Measurements from ENCODE around the gene CRADD.

CRADD gene

GRCh38 chr12:93782853-93783252 is 105.7 kb downstream of the CRADD start:
- H3K27ac ChIP-seq, result peak overlapping the region; percentile 82; the same call in 1 of the 2 replicates
- no peak for TF ChIP-seq CTCF (conservative IDR thresholded peaks at IDR 0.05)

GRCh38 chr12:93783832-93784231 is 106.7 kb downstream of the CRADD start:
- no peak for TF ChIP-seq CTCF (conservative IDR thresholded peaks at IDR 0.05)
- H3K27ac ChIP-seq, result peak overlapping the region; percentile 82

- no peak for TF ChIP-seq CTCF (conservative IDR thresholded peaks at IDR 0.05)
- peak overlapping the region; percentile 82 for H3K27ac ChIP-seq
Measured at GRCh38 chr12:93784339-93785086, 107.3 kb downstream of the CRADD start.

GRCh38 chr12:93785249-93786010 is 108.3 kb downstream of the CRADD start:
- H3K27ac ChIP-seq, result peak overlapping the region; percentile 82
- no peak for TF ChIP-seq CTCF (conservative IDR thresholded peaks at IDR 0.05)

GRCh38 chr12:93786656-93787397 is 109.7 kb downstream of the CRADD start:
- no peak for TF ChIP-seq CTCF (conservative IDR thresholded peaks at IDR 0.05)
- H3K27ac ChIP-seq, result no peak overlapping the region

GRCh38 chr12:93788853-93789252 is 111.7 kb downstream of the CRADD start:
- no peak for TF ChIP-seq CTCF (conservative IDR thresholded peaks at IDR 0.05)
- H3K27ac ChIP-seq, result no peak overlapping the region

- H3K27ac ChIP-seq, result no peak overlapping the region
Measured at GRCh38 chr12:93789767-93790166, 112.6 kb downstream of the CRADD start.

More at GRCh38 chr12:93789767-93790166, 112.6 kb downstream of the CRADD start:
- TF ChIP-seq CTCF (conservative IDR thresholded peaks at IDR 0.05), result no peak

All from VCaP (cell line).